H1 (cell line): ENCODE measurements around the gene TGIF1. TPM values are rescaled to one million over a fixed set of nuclear protein-coding genes. Genes with fewer than 3 reads are reported as not detected.

Experiments
- CTCF ChIA-PET: fragments of 300-600 bp; sonication (Branson Sonifier 250); formaldehyde crosslinking; loops from one replicate; lab custom pipeline; 2021; ENCODE audit not compliant: partially characterized antibody; lab: Charles Lee
- POLR2A ChIA-PET: fragments of 300-600 bp; sonication (Branson Sonifier 250); formaldehyde crosslinking; loops from one replicate; lab custom pipeline; 2021; ENCODE audit warnings: inconsistent platforms; ENCODE audit not compliant: partially characterized antibody; lab: Charles Lee
- DNase-seq, 2 experiments: peaks; one replicate each; pipeline versions ENCODE4 v3.0.0 to v3.0.0-alpha.2; 2010 to 2022; ENCODE audit warnings: low spot score in 2 of 2, low read depth in 1 of 2, mixed read lengths in 1 of 2
- FAIRE-seq: peaks from 2 replicates; lab custom pipeline; 2011; peaks lifted over from hg19 to GRCh38; lab: Jason Lieb, UNC
- H2AFZ ChIP-seq: 2 replicates; pipeline ENCODE4 v1.8.1; 2012; ENCODE audit warnings: low read length, inconsistent platforms
- H2AK5ac ChIP-seq: 2 replicates; pipeline ENCODE4 v1.6.1; 2013; ENCODE audit warnings: low read depth, low read length
- H2BK120ac ChIP-seq: replicated peaks from 2 replicates; pipeline ENCODE3; 2013; ENCODE audit warnings: low read depth, low read length, inconsistent platforms
- H2BK12ac ChIP-seq: 2 replicates; pipeline ENCODE4 v1.6.1; 2013; ENCODE audit warnings: low read depth, low read length
- H2BK15ac ChIP-seq: 2 replicates; pipeline ENCODE4 v1.6.1; 2013; ENCODE audit warnings: low read length
- H2BK20ac ChIP-seq: 2 replicates; pipeline ENCODE4 v1.6.1; 2013; ENCODE audit warnings: low read length
- H2BK5ac ChIP-seq: 2 replicates; pipeline ENCODE4 v1.6.1; 2013; ENCODE audit warnings: low read depth, low read length
- H3K14ac ChIP-seq: 2 replicates; pipeline ENCODE4 v1.6.1; 2013; ENCODE audit warnings: inconsistent platforms; ENCODE audit not compliant: insufficient read length
- H3K18ac ChIP-seq: 2 replicates; pipeline ENCODE4 v1.6.1; 2013; ENCODE audit warnings: low read length; ENCODE audit errors: extremely low read depth
- H3K23ac ChIP-seq: 2 replicates; pipeline ENCODE4 v1.6.1; 2013; ENCODE audit warnings: inconsistent platforms; ENCODE audit not compliant: insufficient read length
- H3K23me2 ChIP-seq: 2 replicates; pipeline ENCODE4 v1.6.1; 2013; ENCODE audit warnings: low read depth, low read length
- H3K27ac ChIP-seq: 2 replicates; pipeline ENCODE4 v1.6.1; 2011; ENCODE audit warnings: low read depth, low read length, inconsistent platforms
- H3K27me3 ChIP-seq, 4 experiments: replicated peaks in 1 of 4; 1 replicate in 1 of 4; 2 replicates in 3 of 4; pipeline versions ENCODE4 v1.6.1 to v1.8.1; 2011 to 2013; ENCODE audit warnings: low read length in 3 of 4, mild to moderate bottlenecking in 3 of 4, inconsistent platforms in 2 of 4, mixed read lengths in 2 of 4, moderate library complexity in 1 of 4; ENCODE audit not compliant: control insufficient read depth in 3 of 4, insufficient read depth in 3 of 4; ENCODE audit errors: extremely low read depth in 1 of 4
- H3K36me3 ChIP-seq, 4 experiments: 2 replicates each; pipeline versions ENCODE4 v1.6.1 to v1.8.1; 2011 to 2013; ENCODE audit warnings: mild to moderate bottlenecking in 4 of 4, low read length in 3 of 4, moderate library complexity in 2 of 4, control low read depth in 1 of 4, inconsistent platforms in 1 of 4; ENCODE audit not compliant: insufficient read depth in 4 of 4, control insufficient read depth in 2 of 4
- H3K4ac ChIP-seq: replicated peaks from 2 replicates; pipeline ENCODE3; 2013; ENCODE audit warnings: low read length, low read depth, mixed read lengths, inconsistent platforms; ENCODE audit not compliant: insufficient read length
- H3K4me1 ChIP-seq, 4 experiments: replicated peaks in 1 of 4; 1 replicate in 1 of 4; 2 replicates in 3 of 4; pipeline versions ENCODE4 v1.6.1 to v1.8.1; 2011 to 2013; ENCODE audit warnings: low read length in 3 of 4, inconsistent platforms in 2 of 4, mixed read lengths in 1 of 4; ENCODE audit not compliant: insufficient read depth in 4 of 4, control insufficient read depth in 3 of 4
- H3K4me2 ChIP-seq, 2 experiments: 2 replicates each; pipeline versions ENCODE4 v1.6.1 to v1.8.1; 2011 to 2013; ENCODE audit warnings: low read depth in 2 of 2, low read length in 2 of 2, control low read depth in 1 of 2, inconsistent platforms in 1 of 2, mild to moderate bottlenecking in 1 of 2; ENCODE audit not compliant: insufficient read depth in 1 of 2
- H3K4me3 ChIP-seq, 4 experiments: fragments of 200-600, 300-600 bp in 1 of 4; sonication (generic), shearing (Covaris generic), sonication (Bioruptor Twin) in 1 of 4; 2 replicates each; pipeline versions ENCODE4 v1.5.1 to v1.8.1; 2011 to 2016; ENCODE audit warnings: low read length in 4 of 4, low read depth in 3 of 4, control low read depth in 2 of 4, inconsistent platforms in 2 of 4, mild to moderate bottlenecking in 2 of 4, mixed read lengths in 1 of 4, moderate library complexity in 1 of 4; ENCODE audit not compliant: insufficient read depth in 2 of 4; ENCODE audit errors: extremely low read depth in 1 of 4
- H3K56ac ChIP-seq: replicated peaks from 2 replicates; pipeline ENCODE3; 2013; ENCODE audit warnings: low read depth, mild to moderate bottlenecking, mixed read lengths, low read length, inconsistent platforms; ENCODE audit not compliant: insufficient read length
- H3K79me1 ChIP-seq: 2 replicates; pipeline ENCODE4 v1.6.1; 2013; ENCODE audit warnings: low read depth, low read length, control low read depth
- H3K79me2 ChIP-seq, 2 experiments: 2 replicates each; pipeline versions ENCODE4 v1.6.1 to v1.8.1; 2012 to 2013; ENCODE audit warnings: low read length in 2 of 2, mild to moderate bottlenecking in 2 of 2, inconsistent platforms in 1 of 2; ENCODE audit not compliant: insufficient read depth in 2 of 2, control insufficient read depth in 1 of 2
- H3K9ac ChIP-seq, 4 experiments: replicated peaks in 1 of 4; 1 replicate in 1 of 4; 2 replicates in 3 of 4; pipeline versions ENCODE4 v1.6.1 to v1.8.1; 2011 to 2013; ENCODE audit warnings: low read depth in 3 of 4, low read length in 3 of 4, control low read depth in 2 of 4, mild to moderate bottlenecking in 2 of 4, moderate library complexity in 2 of 4, inconsistent platforms in 1 of 4; ENCODE audit errors: extremely low read depth in 1 of 4
- H3K9me3 ChIP-seq, 2 experiments: 2 replicates each; pipeline versions ENCODE4 v1.6.1 to v1.8.1; 2012 to 2013; ENCODE audit warnings: mild to moderate bottlenecking in 2 of 2, moderate library complexity in 2 of 2, control low read depth in 1 of 2, inconsistent platforms in 1 of 2, low read depth in 1 of 2, low read length in 1 of 2, mixed read lengths in 1 of 2; ENCODE audit not compliant: insufficient read depth in 2 of 2
- H4K20me1 ChIP-seq, 2 experiments: replicated peaks in 1 of 2; 2 replicates each; pipeline versions ENCODE3 to v1.8.1; 2011 to 2013; ENCODE audit warnings: inconsistent platforms in 2 of 2, low read length in 2 of 2, mild to moderate bottlenecking in 1 of 2; ENCODE audit not compliant: insufficient read depth in 2 of 2, control insufficient read depth in 1 of 2
- H4K5ac ChIP-seq: 2 replicates; pipeline ENCODE4 v1.6.1; 2013; ENCODE audit warnings: low read length, low read depth, mixed read lengths, inconsistent platforms; ENCODE audit not compliant: insufficient read length
- H4K8ac ChIP-seq: 2 replicates; pipeline ENCODE4 v1.8.0; 2013; ENCODE audit warnings: mild to moderate bottlenecking, moderate library complexity, low read length, inconsistent platforms; ENCODE audit not compliant: insufficient read depth; ENCODE audit errors: extremely low read depth
- H4K91ac ChIP-seq: replicated peaks from 2 replicates; pipeline ENCODE3; 2013; ENCODE audit warnings: low read length, mixed read lengths, inconsistent platforms; ENCODE audit not compliant: insufficient read length
- ASH2L ChIP-seq: fragments of 200-600, 300-600 bp; sonication (generic); IDR thresholded peaks from one replicate; pipeline ENCODE4 v1.7.1; 2017; ENCODE audit warnings: low read length
- EP300 ChIP-seq, 2 experiments: IDR thresholded peaks; 1 replicate in 1 of 2; 2 replicates in 1 of 2; pipeline ENCODE4 v1.6.1; 2011 to 2012; ENCODE audit warnings: low read depth in 2 of 2, low read length in 2 of 2, mild to moderate bottlenecking in 2 of 2, borderline replicate concordance in 1 of 2, inconsistent platforms in 1 of 2, moderate library complexity in 1 of 2
- POLR2A ChIP-seq, 2 experiments: IDR thresholded peaks; 1 replicate in 1 of 2; 2 replicates in 1 of 2; pipeline ENCODE4 v1.6.1; 2011; ENCODE audit warnings: low read depth in 2 of 2, low read length in 2 of 2, mild to moderate bottlenecking in 2 of 2; ENCODE audit errors: control extremely low read depth in 1 of 2
- RAD21 ChIP-seq, 2 experiments: IDR thresholded peaks in 1 of 2; conservative IDR thresholded peaks in 1 of 2; 2 replicates each; pipeline ENCODE4 v1.6.1; 2011; ENCODE audit warnings: low read depth in 2 of 2, low read length in 2 of 2, improper control_type of control experiment in 1 of 2, inconsistent platforms in 1 of 2, mild to moderate bottlenecking in 1 of 2, moderate library complexity in 1 of 2
- RBBP5 ChIP-seq: IDR thresholded peaks from 2 replicates; pipeline ENCODE4 v1.7.1; 2012; ENCODE audit warnings: low read depth, mild to moderate bottlenecking, inconsistent platforms, low read length, moderate library complexity, borderline replicate concordance
- RFX5 ChIP-seq: IDR thresholded peaks from 2 replicates; pipeline ENCODE4 v1.6.1; 2011; ENCODE audit warnings: low read depth, low read length, improper control_type of control experiment, borderline replicate concordance
- RNF2 ChIP-seq: fragments of 200-900, 300-1000 bp; sonication (generic); IDR thresholded peaks from 2 replicates; pipeline ENCODE4 v1.7.1; 2016; ENCODE audit warnings: borderline replicate concordance, low read depth, mild to moderate bottlenecking, antibody characterized with exemption, low read length; ENCODE audit not compliant: poor library complexity, severe bottlenecking; ENCODE audit errors: missing control alignments
- TCF12 ChIP-seq: IDR thresholded peaks from 2 replicates; pipeline ENCODE4 v1.6.1; 2011; ENCODE audit warnings: low read depth, mild to moderate bottlenecking, low read length
- ZNF274 ChIP-seq: IDR thresholded peaks from 2 replicates; pipeline ENCODE4 v1.7.0; 2012; ENCODE audit warnings: low read length, borderline replicate concordance; ENCODE audit errors: extremely low read depth
- WGBS, 2 experiments: shearing (Covaris generic) in 1 of 2; methylation state at CpG; one replicate each; pipeline versions ENCODE4 v1.1.6 to v1.1.7; 2013 to 2015; ENCODE audit warnings: low lambda C conversion rate in 2 of 2, mixed read lengths in 2 of 2, inconsistent platforms in 1 of 2, low coverage in 1 of 2, missing lambda C conversion rate in 1 of 2; ENCODE audit not compliant: insufficient replicate concordance in 2 of 2, insufficient coverage in 1 of 2, insufficient read length in 1 of 2; ENCODE audit errors: extremely low coverage in 1 of 2, missing lambda C conversion rate in 1 of 2; 5-methylcytosine and 5-hydroxymethylcytosine counted together
- polyA plus RNA-seq, 7 experiments: library from polyadenylated mRNA; depleted of rRNA in 3 of 7; stranded (reverse) in 5 of 7; unstranded in 2 of 7; fragments of >200 nt in 5 of 7; fragments of 200-250 nt in 2 of 7; gene quantifications; 1 replicate in 5 of 7; 2 replicates in 1 of 7; 4 replicates in 1 of 7; pipeline versions ENCODE4 v1.2.1 to v1.2.3, GENCODE V29; 2011 to 2013; ENCODE audit warnings: missing spikeins in 2 of 7, mixed read lengths in 2 of 7
- total RNA-seq: library from RNA; stranded (reverse); fragmentation: NEBNext Ultra II Directional; extraction: Animal tissue kit (Norgen Biotek cat#: 25700); gene quantifications from 2 replicates; pipeline ENCODE4 v1.2.1, GENCODE V29; 2021
- TF ChIP-seq, protein P1 (sequence below): IDR thresholded peaks from 2 replicates; pipeline ENCODE4 v1.6.1; 2012; ENCODE audit warnings: inconsistent platforms

Gene TGIF1
- total and polyA plus RNA-seq, 2 of the 8 experiments (the other 6 are each of a cell fraction or from before 2014, with no cell fraction given) = 256 to 262 TPM

DNA sequence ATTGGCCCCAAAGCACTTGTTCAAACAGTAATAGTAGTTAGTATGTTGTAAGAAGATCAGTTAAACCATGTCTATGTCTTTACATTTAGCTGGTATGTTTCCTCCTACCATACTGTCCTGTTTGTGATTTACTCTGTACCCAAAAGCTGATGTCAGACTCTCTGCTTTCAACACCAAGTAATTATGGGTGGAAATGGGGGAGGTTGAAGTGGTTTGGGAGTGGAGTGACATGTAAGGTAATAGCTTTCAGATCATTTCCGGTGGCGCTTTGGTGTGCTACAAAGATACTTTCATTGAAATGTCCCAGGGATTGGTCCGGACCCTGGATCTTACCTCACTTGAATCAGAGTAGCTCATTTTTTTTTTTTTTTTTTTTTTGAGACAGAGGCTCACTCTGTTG lies 39.7 kb upstream of the TGIF1 start:
- H4K20me1 ChIP-seq = no peaks in the 10 kb centered on the region
- H3K14ac ChIP-seq = no peak overlapping the region
- H3K18ac ChIP-seq = no peak overlapping the region
- H3K23me2 ChIP-seq = no peaks in the 10 kb centered on the region
- no peak overlapping the region for H3K23ac ChIP-seq
- no peak overlapping the region for H3K4me2 ChIP-seq
- H2BK12ac ChIP-seq = no peak overlapping the region
- no peak overlapping the region for H4K8ac ChIP-seq
- no peak overlapping the region for H3K4me3 ChIP-seq
- H3K56ac ChIP-seq = no peak overlapping the region
- H3K27me3 ChIP-seq = no peaks in the 10 kb centered on the region; a peak in 1 of 7 replicates
- H2BK20ac ChIP-seq = no peak overlapping the region
- POLR2A ChIA-PET = interaction anchor here (0.7 kb wide), 1 partner anchor 38 kb away, joined by 4 read pairs; no protein-coding TSS in a partner anchor
- H3K9me3 ChIP-seq = no peaks in the 10 kb centered on the region
- no peak overlapping the region for H4K5ac ChIP-seq
- FAIRE-seq (no peak), DNase-seq (no peak)
- CTCF ChIA-PET = interaction anchor here (1.7 kb wide), 1 partner anchor 24 kb away, joined by 3 read pairs; no protein-coding TSS in a partner anchor
- H3K27ac ChIP-seq = no peak overlapping the region
- no peak overlapping the region for H2BK15ac ChIP-seq
- H2AFZ ChIP-seq = no peak overlapping the region
- H3K4me1 ChIP-seq = no peaks in the 10 kb centered on the region
- no peak overlapping the region for H2BK120ac ChIP-seq
- H3K79me1 ChIP-seq = no peaks in the 10 kb centered on the region
- no peak overlapping the region for H3K4ac ChIP-seq
- no peak overlapping the region for H3K9ac ChIP-seq
- H2BK5ac ChIP-seq = no peak overlapping the region
- no peak overlapping the region for H4K91ac ChIP-seq
- no peaks in the 10 kb centered on the region for H3K36me3 ChIP-seq
- WGBS, 2 experiments = 95% methylated on average over 3 of the region's 3 CpGs; no CpG with 5 or more reads in 1 of the 2 experiments
- H3K79me2 ChIP-seq = no peaks in the 10 kb centered on the region
- no peak overlapping the region for H2AK5ac ChIP-seq
- no peak for TF ChIP-seq TCF12
- TF ChIP-seq RNF2 = no peak
- no peak for TF ChIP-seq ZNF274
- no peak for TF ChIP-seq POLR2A (IDR thresholded peaks at IDR 0.05; ENCODE audit: control extremely low read depth in 1 of 2, low read depth in 2 of 2, low read length in 2 of 2)
- no peak for TF ChIP-seq ASH2L
- TF ChIP-seq, protein P1, sequence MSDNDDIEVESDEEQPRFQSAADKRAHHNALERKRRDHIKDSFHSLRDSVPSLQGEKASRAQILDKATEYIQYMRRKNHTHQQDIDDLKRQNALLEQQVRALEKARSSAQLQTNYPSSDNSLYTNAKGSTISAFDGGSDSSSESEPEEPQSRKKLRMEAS = no peak
- TF ChIP-seq RFX5 = no peak
- TF ChIP-seq EP300 (IDR thresholded peaks at IDR 0.05; ENCODE audit: borderline replicate concordance in 1 of 2, low read depth in 2 of 2, low read length in 2 of 2) = no peak
- no peak for TF ChIP-seq RBBP5
- no peak for TF ChIP-seq RAD21 (IDR thresholded peaks at IDR 0.05 in 1 of 2, conservative IDR thresholded peaks at IDR 0.05 in 1 of 2; ENCODE audit: low read depth in 2 of 2, low read length in 2 of 2)
